ENCODE results near the gene CLDN19.
"Not testable (repeated sequence)": the region's sequence is repeated elsewhere in the genome, so short reads cannot be mapped to it uniquely, and the experiment has no call there.

DNA sequence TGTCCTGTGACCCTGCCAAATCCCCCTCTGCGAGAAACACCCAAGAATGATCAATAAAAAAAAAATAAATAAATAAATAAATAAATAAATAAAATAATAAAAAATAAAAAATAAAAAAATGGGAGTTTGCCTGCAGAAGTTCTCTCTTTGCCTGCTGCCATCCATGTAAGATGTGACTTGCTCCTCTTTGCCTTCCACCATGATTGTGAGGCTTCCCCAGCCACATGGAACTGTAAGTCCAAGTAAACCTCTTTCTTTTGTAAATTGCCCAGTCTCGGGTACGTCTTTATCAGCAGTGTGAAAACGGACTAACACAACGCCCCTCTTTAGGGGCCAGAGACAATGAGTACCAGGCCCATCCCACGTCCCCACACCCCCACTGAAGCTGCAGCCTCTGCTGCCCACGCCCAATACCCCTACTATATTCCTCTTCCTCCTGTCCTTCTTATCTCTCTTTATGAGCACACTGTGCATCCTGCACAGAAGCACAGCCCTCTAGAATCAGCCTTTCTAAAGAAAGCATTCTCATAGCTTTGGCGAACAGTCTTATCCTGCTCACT is 11.6 kb upstream of the CLDN19 start:
- TF ChIP-seq, protein P1, sequence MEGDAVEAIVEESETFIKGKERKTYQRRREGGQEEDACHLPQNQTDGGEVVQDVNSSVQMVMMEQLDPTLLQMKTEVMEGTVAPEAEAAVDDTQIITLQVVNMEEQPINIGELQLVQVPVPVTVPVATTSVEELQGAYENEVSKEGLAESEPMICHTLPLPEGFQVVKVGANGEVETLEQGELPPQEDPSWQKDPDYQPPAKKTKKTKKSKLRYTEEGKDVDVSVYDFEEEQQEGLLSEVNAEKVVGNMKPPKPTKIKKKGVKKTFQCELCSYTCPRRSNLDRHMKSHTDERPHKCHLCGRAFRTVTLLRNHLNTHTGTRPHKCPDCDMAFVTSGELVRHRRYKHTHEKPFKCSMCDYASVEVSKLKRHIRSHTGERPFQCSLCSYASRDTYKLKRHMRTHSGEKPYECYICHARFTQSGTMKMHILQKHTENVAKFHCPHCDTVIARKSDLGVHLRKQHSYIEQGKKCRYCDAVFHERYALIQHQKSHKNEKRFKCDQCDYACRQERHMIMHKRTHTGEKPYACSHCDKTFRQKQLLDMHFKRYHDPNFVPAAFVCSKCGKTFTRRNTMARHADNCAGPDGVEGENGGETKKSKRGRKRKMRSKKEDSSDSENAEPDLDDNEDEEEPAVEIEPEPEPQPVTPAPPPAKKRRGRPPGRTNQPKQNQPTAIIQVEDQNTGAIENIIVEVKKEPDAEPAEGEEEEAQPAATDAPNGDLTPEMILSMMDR (IDR thresholded peaks at IDR 0.05; ENCODE audit: low read depth, low read length): not testable (repeated sequence)
- TF ChIP-seq POLR2A (IDR thresholded peaks at IDR 0.05; ENCODE audit: extremely low read depth, insufficient read length): not testable (repeated sequence)
- TF ChIP-seq, protein P2, sequence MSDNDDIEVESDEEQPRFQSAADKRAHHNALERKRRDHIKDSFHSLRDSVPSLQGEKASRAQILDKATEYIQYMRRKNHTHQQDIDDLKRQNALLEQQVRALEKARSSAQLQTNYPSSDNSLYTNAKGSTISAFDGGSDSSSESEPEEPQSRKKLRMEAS (IDR thresholded peaks at IDR 0.05; ENCODE audit: low read depth, low read length): not testable (repeated sequence)

Data from NB4 (cell line).